ENCODE results near the gene THYN1.
"Not testable (repeated sequence)": the region's sequence is repeated elsewhere in the genome, so short reads cannot be mapped to it uniquely, and the experiment has no call there.

The THYN1 gene

GRCh38 chr11:134273317-134273712 lies 20.2 kb upstream of the THYN1 start:
- no peak for DNase-seq

GRCh38 chr11:134272381-134273316 lies 19.5 kb upstream of the THYN1 start:
- no peak for DNase-seq

- no peak for DNase-seq
Observed at GRCh38 chr11:134271978-134272377, 18.8 kb upstream of the THYN1 start.

- peak; percentile 15 for DNase-seq
Observed at GRCh38 chr11:134270250-134270714, 17.1 kb upstream of the THYN1 start.

GRCh38 chr11:134267966-134268365 lies 14.8 kb upstream of the THYN1 start:
- no peak for DNase-seq

- DNase-seq = no peak
Observed at GRCh38 chr11:134267461-134267860, 14.3 kb upstream of the THYN1 start.

GRCh38 chr11:134266841-134267251 lies 13.7 kb upstream of the THYN1 start:
- DNase-seq = no peak

- DNase-seq = no peak
Observed at GRCh38 chr11:134266440-134266839, 13.3 kb upstream of the THYN1 start.

- DNase-seq = no peak
Observed at GRCh38 chr11:134264966-134265764, 12.0 kb upstream of the THYN1 start.

GRCh38 chr11:134261626-134262488 lies 8.7 kb upstream of the THYN1 start:
- peak; percentile 29 for DNase-seq

GRCh38 chr11:134260983-134261382 lies 7.8 kb upstream of the THYN1 start:
- no peak for DNase-seq

GRCh38 chr11:134260503-134260902 lies 7.4 kb upstream of the THYN1 start:
- DNase-seq = no peak

GRCh38 chr11:134258577-134258976 lies 5.4 kb upstream of the THYN1 start:
- DNase-seq = no peak

- DNase-seq = no peak
Observed at GRCh38 chr11:134257101-134257500, 3.9 kb upstream of the THYN1 start.

GRCh38 chr11:134255184-134255561 lies 2.0 kb upstream of the THYN1 start:
- not testable (repeated sequence) for DNase-seq

GRCh38 chr11:134254433-134255183 lies 1.5 kb upstream of the THYN1 start:
- DNase-seq = no peak

GRCh38 chr11:134252346-134253187 lies 585 bp downstream of the THYN1 start:
- DNase-seq = peak; percentile 41

- no peak for DNase-seq
Observed at GRCh38 chr11:134250675-134251074, 2.5 kb downstream of the THYN1 start.

GRCh38 chr11:134250246-134250645 lies 2.9 kb downstream of the THYN1 start:
- no peak for DNase-seq

GRCh38 chr11:134248910-134249480 lies 4.2 kb downstream of the THYN1 start:
- peak; percentile 14 for DNase-seq

GRCh38 chr11:134246678-134247077 lies 6.5 kb downstream of the THYN1 start:
- DNase-seq = no peak
